OCI-LY1 (cell line): ENCODE results near the gene SFMBT2.

Experiments
- CTCF ChIP-seq: fragments of 200-600 bp; sonication (generic), shearing (Covaris generic); IDR thresholded peaks from 2 replicates; pipeline ENCODE4 v1.5.1; 2017; ENCODE audit warnings: mild to moderate bottlenecking, antibody characterized with exemption, low read length, moderate library complexity, mixed read lengths
- EZH2 ChIP-seq: fragments of 200-600 bp; sonication (generic), shearing (Covaris generic); IDR thresholded peaks from 2 replicates; pipeline ENCODE4 v1.8.0; 2017; ENCODE audit warnings: borderline replicate concordance, mixed run types, mild to moderate bottlenecking, antibody characterized with exemption, low read length, moderate library complexity, mixed read lengths

GRCh38 chr10:7378602-7379403 lies 32.0 kb downstream of the SFMBT2 start:
- TF ChIP-seq EZH2: no peak
- TF ChIP-seq CTCF: no peak
